ENCODE results near the gene MGAT1.

DNA sequence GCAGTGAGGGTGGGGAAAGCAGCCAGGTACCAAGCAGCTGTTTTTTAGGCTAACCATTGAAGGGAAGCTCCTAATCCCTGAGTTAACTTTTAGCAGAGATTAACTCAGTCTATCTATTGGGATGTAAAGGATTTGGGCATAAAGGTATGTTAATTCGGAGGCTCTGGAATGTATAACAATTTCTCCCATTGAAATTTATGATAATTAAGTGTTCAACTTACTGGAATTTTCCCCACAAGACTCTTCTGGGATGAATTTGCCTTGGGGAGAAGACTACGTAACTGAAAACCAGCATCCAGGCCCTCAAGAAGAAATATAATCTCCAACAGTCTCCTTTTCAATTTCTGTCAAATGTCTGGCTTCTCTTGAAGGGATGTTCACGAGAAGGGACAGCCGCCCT is 34.9 kb upstream of the MGAT1 start:
- TF ChIP-seq POLR2A (IDR thresholded peaks at IDR 0.05; ENCODE audit: low read length) (no peak), EHF (CRISPR knock-in tag; IDR thresholded peaks at IDR 0.05) (no peak), CEBPB (IDR thresholded peaks at IDR 0.05) (no peak), RCOR1 (IDR thresholded peaks at IDR 0.05; ENCODE audit: low read depth, low read length) (no peak), JUNB (IDR thresholded peaks at IDR 0.05) (no peak)
- TF ChIP-seq, protein P1, sequence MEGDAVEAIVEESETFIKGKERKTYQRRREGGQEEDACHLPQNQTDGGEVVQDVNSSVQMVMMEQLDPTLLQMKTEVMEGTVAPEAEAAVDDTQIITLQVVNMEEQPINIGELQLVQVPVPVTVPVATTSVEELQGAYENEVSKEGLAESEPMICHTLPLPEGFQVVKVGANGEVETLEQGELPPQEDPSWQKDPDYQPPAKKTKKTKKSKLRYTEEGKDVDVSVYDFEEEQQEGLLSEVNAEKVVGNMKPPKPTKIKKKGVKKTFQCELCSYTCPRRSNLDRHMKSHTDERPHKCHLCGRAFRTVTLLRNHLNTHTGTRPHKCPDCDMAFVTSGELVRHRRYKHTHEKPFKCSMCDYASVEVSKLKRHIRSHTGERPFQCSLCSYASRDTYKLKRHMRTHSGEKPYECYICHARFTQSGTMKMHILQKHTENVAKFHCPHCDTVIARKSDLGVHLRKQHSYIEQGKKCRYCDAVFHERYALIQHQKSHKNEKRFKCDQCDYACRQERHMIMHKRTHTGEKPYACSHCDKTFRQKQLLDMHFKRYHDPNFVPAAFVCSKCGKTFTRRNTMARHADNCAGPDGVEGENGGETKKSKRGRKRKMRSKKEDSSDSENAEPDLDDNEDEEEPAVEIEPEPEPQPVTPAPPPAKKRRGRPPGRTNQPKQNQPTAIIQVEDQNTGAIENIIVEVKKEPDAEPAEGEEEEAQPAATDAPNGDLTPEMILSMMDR (IDR thresholded peaks at IDR 0.05) = no peak
- TF ChIP-seq, protein P2, sequence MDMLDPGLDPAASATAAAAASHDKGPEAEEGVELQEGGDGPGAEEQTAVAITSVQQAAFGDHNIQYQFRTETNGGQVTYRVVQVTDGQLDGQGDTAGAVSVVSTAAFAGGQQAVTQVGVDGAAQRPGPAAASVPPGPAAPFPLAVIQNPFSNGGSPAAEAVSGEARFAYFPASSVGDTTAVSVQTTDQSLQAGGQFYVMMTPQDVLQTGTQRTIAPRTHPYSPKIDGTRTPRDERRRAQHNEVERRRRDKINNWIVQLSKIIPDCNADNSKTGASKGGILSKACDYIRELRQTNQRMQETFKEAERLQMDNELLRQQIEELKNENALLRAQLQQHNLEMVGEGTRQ (IDR thresholded peaks at IDR 0.05) = no peak
- TF ChIP-seq, protein P3, sequence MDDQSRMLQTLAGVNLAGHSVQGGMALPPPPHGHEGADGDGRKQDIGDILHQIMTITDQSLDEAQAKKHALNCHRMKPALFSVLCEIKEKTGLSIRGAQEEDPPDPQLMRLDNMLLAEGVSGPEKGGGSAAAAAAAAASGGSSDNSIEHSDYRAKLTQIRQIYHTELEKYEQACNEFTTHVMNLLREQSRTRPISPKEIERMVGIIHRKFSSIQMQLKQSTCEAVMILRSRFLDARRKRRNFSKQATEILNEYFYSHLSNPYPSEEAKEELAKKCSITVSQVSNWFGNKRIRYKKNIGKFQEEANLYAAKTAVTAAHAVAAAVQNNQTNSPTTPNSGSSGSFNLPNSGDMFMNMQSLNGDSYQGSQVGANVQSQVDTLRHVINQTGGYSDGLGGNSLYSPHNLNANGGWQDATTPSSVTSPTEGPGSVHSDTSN (IDR thresholded peaks at IDR 0.05) = no peak

Data from A549 (cell line).